IPS-11a (cell line): Measurements from ENCODE around the gene SORBS2.

Source experiments
- H3K4me3 ChIP-seq: one replicate; pipeline ENCODE4 v1.5.1; 2013; ENCODE audit warnings: low read depth, low read length, control low read depth

Gene SORBS2

DNA sequence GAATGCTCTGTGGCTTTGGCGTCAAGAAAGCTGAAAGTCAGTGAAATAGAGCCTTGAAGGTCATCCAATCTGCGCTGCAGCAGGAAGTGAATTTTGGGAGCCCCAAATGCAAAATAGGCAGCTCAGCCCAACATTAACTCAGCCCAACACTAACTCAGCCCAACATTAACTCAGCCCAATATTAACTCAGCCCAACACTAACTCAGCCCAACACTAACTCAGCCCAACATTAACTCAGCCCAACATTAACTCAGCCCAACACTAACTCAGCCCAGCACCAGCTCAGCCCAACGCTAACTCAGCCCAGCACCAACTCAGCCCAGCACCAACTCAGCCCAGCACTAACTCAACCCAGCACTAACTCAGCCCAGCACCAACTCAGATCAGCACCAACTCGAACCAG lies 71.5 kb downstream of the SORBS2 start:
- no peak overlapping the region for H3K4me3 ChIP-seq

GRCh38 chr4:185738820-185739219 lies 73.2 kb downstream of the SORBS2 start:
- no peak overlapping the region for H3K4me3 ChIP-seq

DNA sequence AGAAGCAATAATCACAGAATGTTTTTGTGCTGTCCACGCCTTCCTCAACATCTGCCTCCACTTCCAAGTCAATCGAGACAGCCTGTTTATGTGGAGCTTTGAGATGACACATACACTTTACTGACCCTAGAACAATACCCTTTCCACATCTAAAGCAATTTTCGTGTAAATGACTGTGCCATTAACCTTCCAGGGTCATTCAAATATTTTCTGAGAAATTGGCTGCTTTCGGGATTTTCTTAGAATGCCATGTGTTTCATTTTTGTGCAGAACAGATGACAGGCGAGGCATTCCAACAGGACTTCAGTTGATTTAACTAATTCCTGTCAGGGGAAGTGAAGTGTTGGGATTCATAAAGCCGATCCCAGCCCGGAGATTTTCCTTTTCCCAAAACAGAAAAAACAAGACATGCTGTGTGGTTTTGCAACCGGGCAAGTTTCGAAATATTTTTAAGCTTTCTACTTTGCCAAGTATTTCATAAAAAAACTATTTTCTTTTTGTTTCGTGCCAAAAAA lies 73.9 kb downstream of the SORBS2 start:
- H3K4me3 ChIP-seq, result no peak overlapping the region

- no peak overlapping the region for H3K4me3 ChIP-seq
Measured at GRCh38 chr4:185737489-185738037, 74.4 kb downstream of the SORBS2 start.

DNA sequence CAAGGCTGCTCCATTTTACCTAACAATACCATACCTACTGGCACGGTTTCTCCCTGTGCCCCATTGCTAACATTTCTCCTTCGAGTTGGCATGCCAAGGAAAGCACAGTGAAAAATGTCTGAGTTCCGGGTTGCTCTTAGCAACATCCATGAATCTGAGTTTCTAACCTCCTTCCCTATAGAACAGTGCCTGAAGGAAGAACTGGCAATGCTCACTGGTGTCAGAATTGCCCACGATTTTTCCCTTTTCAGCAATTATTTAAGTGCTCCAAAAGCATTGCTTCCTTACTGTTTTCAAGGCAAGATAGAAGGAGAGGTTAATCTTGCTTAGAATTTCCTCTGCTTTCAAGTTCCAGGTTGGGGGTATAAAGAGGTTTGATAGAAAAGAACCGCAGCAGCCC lies 75.1 kb downstream of the SORBS2 start:
- H3K4me3 ChIP-seq, result no peak overlapping the region

- H3K4me3 ChIP-seq, result no peak overlapping the region
Measured at GRCh38 chr4:185735866-185736400, 76.1 kb downstream of the SORBS2 start.

GRCh38 chr4:185734930-185735329 lies 77.1 kb downstream of the SORBS2 start:
- no peak overlapping the region for H3K4me3 ChIP-seq

GRCh38 chr4:185734214-185734613 lies 77.8 kb downstream of the SORBS2 start:
- H3K4me3 ChIP-seq, result no peak overlapping the region

GRCh38 chr4:185730849-185731608 lies 81.0 kb downstream of the SORBS2 start:
- no peak overlapping the region for H3K4me3 ChIP-seq

DNA sequence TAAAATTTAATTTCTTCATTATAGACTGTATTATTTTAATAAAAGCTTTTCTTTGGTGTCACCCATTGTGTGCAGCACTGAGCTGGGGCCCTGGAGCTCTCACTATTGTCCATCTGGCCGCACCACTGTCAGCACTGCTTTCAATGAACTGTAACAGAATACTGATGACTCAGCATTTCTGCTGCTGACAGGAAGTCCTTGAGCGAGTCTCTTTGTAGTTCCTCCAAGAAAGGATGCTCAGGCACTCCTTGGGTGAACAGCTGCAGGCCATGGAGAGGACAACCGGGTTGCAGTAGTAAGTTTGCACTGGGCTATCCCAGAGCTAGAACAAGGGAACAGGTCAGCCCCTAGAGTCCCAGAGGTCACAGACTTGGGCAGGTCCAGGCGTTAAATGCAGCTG lies 81.6 kb downstream of the SORBS2 start:
- no peak overlapping the region for H3K4me3 ChIP-seq

- H3K4me3 ChIP-seq, result no peak overlapping the region
Measured at GRCh38 chr4:185729391-185729804, 82.6 kb downstream of the SORBS2 start.

DNA sequence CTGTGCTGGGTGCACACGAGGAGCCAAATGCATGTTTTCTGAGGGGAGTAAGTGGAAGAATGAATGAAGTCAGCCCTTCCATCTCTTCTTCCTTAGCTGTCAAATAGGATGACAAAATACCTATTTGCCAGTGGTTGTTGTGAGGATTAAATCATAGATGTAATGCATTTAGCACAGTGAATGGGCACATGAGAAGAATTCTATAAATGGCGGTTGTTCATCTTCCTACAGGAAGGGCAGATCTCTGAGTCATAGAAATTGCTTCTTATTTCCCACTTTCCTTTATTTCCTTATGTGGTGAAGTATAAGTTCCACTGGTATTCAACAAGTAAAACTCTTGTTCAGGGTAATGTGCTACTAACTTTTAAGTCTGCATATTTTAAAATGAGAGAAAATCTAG lies 83.1 kb downstream of the SORBS2 start:
- no peak overlapping the region for H3K4me3 ChIP-seq

GRCh38 chr4:185726931-185727330 lies 85.1 kb downstream of the SORBS2 start:
- no peak overlapping the region for H3K4me3 ChIP-seq

DNA sequence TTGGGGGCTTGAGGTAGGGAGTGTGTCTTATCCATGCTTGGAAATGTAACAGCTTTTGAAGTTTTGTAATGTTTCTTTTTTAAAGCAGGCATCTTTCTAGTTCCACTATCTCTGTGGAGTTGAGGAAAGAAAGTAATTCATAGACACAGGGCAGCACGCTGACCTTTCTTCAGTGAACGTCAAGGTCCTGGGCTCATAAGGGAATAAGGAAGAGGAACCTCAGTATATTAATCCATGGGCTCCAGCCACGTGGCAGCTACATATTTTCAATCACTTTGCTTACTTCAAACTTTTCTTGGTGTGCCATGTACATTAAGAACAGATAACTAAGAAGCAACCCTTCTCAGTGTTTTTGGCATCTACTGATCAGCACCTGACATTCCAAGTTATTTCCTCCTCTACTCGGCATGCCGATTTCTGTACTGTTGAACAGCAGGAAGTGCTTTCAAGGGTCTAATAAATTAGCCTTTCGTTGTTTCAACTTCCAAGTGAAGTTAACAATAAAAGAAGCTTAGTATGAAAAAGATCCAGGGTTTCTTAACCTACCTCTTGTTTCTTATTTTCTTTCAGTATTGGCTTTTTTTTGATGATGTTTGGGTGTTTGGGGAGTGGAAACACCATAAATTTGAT lies 88.2 kb downstream of the SORBS2 start:
- H3K4me3 ChIP-seq, result no peak overlapping the region

- no peak overlapping the region for H3K4me3 ChIP-seq
Measured at GRCh38 chr4:185722029-185722316, 90.0 kb downstream of the SORBS2 start.

DNA sequence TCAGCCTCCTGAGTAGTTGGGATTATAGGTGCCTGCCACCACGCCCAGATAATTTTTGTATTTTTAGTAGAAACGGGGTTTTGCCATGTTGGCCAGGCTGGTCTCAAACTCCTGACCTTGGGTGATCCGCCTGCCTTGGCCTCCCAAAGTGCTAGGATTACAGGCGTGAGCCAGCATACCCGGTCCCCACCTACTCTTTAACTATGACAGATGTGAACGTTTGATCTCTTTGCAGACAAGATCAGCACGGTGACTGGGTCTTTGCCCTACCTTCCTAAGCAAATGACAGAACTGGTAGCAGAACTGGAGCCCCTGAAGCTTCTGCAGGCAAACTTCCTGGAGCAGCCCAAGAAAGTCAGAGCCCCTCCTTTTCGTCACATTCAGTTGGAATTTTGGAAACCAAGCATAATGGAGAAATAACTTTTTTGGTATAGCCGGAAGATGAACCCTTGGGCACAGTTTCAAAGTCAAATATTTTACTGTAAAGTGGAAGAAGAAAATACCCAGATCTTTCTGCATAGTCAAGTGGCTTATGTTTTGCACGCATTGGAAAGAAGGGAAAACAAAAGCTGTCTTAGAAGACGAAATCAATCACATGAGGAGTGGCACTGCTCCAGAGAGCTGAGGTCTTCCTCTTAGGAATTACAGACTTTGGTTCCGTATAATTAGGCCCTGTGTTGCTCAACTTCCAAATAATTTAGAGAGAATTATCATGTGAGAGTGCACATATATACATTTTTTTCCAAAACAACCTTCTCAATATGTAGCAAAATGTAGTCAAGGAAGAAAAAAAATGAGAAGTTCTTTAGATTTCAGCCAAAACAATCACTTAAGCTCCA lies 90.6 kb downstream of the SORBS2 start:
- H3K4me3 ChIP-seq, result no peak overlapping the region

DNA sequence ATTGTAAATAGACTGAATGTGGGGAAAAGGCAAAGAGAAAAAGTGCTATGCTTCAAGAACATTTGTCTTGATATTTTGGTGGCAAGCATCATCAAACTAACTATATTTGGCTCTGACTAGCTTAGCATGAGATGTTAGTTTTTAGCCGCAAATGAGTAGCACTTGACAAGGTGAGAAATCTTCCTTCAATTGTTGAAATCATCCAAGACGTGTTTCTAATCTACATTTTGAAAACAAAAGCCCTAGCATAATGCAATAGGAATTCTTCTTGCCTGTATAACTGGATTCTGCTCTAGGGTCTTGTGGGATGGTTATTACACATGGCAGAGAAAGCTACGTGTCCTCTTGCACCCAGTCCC lies 92.5 kb downstream of the SORBS2 start:
- H3K4me3 ChIP-seq, result no peak overlapping the region

DNA sequence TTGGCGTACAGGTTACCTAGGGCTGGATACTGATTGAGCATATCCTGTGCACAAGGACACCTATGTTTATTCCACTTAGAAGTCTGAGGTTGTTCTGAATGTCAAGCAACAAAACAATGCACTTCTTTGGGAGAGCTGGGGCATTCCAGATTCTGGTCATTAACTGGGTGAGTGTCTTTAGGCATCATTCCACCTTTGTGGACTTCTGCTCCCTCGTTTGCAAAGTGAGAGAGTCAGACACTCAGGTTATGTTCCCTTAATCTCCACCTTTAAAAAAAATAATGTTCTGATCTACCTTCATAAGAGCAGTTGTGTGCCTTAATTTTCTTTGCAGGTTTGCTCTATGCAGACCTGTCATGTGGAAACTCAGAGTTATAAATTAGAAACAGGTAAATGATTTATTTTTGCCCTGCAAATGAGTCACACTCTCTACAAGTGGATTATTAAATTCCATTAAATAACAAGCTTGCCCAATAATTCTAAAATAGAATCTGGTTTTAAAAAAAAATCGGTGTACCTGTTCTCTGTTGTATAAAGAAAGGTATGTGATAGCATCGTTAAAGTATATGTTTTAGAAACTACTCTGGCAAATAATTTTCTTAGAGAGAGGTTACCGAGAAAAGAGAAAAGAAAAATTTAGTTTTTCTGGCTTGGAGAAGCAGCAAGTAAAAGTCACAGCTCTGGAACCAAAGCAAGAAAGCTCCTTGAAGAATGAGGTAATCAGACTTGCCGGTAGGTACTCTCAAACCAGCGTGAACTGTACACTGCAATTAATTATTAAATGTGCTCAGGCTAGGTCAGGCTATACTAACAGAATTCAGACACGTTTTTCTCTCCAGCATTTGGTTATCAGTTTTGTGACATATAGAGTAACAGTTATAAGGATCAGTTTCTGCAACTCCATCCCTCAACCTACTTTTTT lies 93.2 kb downstream of the SORBS2 start:
- no peak overlapping the region for H3K4me3 ChIP-seq

DNA sequence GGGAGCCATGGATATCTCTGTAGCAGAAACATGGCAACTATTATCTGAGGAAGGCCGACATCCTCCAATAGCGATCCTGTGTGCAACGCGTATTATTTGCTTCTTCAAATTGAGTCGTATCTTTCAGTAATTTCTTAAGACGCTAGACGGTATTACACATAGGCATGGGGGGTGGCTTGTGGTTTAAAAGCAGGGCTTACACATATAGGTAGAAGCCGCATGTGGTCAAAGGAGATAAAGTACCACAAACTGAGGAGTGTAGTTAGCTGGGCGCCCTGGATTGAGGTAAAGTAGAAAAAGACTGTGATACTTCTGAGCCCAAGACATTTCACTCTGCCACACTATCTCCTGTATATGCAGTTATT lies 94.6 kb downstream of the SORBS2 start:
- no peak overlapping the region for H3K4me3 ChIP-seq
